ENCODE data around the gene SHISA6. TPM values are rescaled to one million over a fixed set of nuclear protein-coding genes. Genes with fewer than 3 reads are reported as not detected.

The SHISA6 gene
- total RNA-seq, 1 experiment from 2014 or later = 40.0 TPM

DNA sequence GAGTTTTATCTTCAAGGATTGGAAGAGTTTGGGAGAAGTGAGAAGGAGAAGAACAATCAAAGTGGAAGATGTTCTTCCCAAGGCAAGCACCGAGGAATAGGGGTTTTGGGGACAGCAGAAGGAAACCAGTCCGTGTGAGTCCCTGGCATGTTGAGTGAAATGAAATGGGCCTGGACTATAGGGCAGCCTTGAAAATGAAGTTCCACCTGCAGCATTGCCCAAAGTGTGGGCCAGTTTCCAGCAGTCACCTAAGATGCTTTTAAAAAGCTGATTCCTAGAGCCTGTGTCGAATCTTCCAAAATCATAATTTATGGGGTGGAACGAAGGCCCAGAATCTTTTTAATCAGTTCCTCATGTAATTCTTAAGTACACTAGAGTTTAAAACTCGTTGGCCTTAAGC lies 297.4 kb downstream of the SHISA6 start:
- POLR2A ChIA-PET (ENCODE audit: low non-redundant PET) = no interaction called here
- no TSS peak for BruUV-seq (replicated peaks)
- intact Hi-C loops (cut with micrococcal nuclease; ENCODE audit: unreplicated experiment) = no loop called here
- no peak overlapping the region for H3K4me3 ChIP-seq (ENCODE audit: low read depth, low read length, poor library complexity, severe bottlenecking)
- H3K9me3 ChIP-seq (ENCODE audit: low read depth, low read length, poor library complexity, severe bottlenecking) = peaks cover 16% of the 10 kb centered on the region
- no peaks in the 10 kb centered on the region for H3K36me3 ChIP-seq (ENCODE audit: insufficient read depth, low read length, poor library complexity, severe bottlenecking)
- H3K27me3 ChIP-seq (replicated peaks; ENCODE audit: insufficient read depth, low read depth, low read length, poor library complexity) = no peaks in the 10 kb centered on the region
- H3K4me1 ChIP-seq (ENCODE audit: insufficient read depth, low read length, poor library complexity, severe bottlenecking) = peaks cover 18% of the 10 kb centered on the region
- H3K27ac ChIP-seq (ENCODE audit: low read depth, low read length, poor library complexity, severe bottlenecking) = no peak overlapping the region
- TF ChIP-seq CTCF (conservative IDR thresholded peaks at IDR 0.05; ENCODE audit: low read depth, low read length) = no peak
- no peak for TF ChIP-seq EZH2 (IDR thresholded peaks at IDR 0.05; ENCODE audit: borderline replicate concordance, low read depth, low read length, poor library complexity, severe bottlenecking)
- CTCF ChIA-PET = no interaction called here
- DNase-seq (ENCODE audit: low spot score) = no peak

GRCh38 chr17:11539637-11540036 lies 298.6 kb downstream of the SHISA6 start:
- no TSS peak for BruUV-seq (replicated peaks)
- Histone ChIP-seq H3K4me1 (ENCODE audit: insufficient read depth, low read length, poor library complexity, severe bottlenecking) (peaks cover 18% of the 10 kb centered on the region), H3K4me3 (ENCODE audit: low read depth, low read length, poor library complexity, severe bottlenecking) (no peak overlapping the region), H3K9me3 (ENCODE audit: low read depth, low read length, poor library complexity, severe bottlenecking) (peaks cover 16% of the 10 kb centered on the region), H3K27me3 (replicated peaks; ENCODE audit: insufficient read depth, low read depth, low read length, poor library complexity) (no peaks in the 10 kb centered on the region), H3K27ac (ENCODE audit: low read depth, low read length, poor library complexity, severe bottlenecking) (no peak overlapping the region), H3K36me3 (ENCODE audit: insufficient read depth, low read length, poor library complexity, severe bottlenecking) (no peaks in the 10 kb centered on the region)
- CTCF ChIA-PET = interaction anchor here (1.0 kb wide), 1 partner anchor 105 kb away, joined by 3 read pairs; no protein-coding TSS in a partner anchor
- POLR2A ChIA-PET (ENCODE audit: low non-redundant PET) = no interaction called here
- intact Hi-C loops (cut with micrococcal nuclease; ENCODE audit: unreplicated experiment) = no loop called here
- no peak for DNase-seq (ENCODE audit: low spot score)
- TF ChIP-seq EZH2 (IDR thresholded peaks at IDR 0.05; ENCODE audit: borderline replicate concordance, low read depth, low read length, poor library complexity, severe bottlenecking) (no peak), CTCF (conservative IDR thresholded peaks at IDR 0.05; ENCODE audit: low read depth, low read length) (no peak)

DNA sequence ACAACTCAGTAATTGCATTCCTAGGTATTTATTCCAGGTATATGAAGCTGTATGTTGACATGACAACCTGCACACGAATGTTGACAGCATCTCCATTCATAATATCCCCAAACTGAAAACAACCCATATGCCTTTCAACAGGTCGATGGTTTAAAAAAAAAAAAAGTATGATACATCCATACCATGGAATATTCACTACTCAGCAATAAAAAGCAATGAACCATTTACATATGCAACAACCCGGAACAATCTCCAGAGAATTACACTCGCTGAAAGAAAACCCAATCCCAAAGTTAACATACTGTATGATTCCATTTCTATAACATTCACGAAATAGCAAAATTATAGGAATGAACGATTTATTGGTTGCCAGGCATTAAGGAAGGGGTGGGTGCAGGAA lies 304.0 kb downstream of the SHISA6 start:
- peak; percentile 41 for DNase-seq (ENCODE audit: low spot score)
- ChIA-PET CTCF (interaction anchor here (0.7 kb wide), 1 partner anchor 9 kb away, joined by 4 read pairs; no protein-coding TSS in a partner anchor), POLR2A (ENCODE audit: low non-redundant PET) (no interaction called here)
- H3K27me3 ChIP-seq (replicated peaks; ENCODE audit: insufficient read depth, low read depth, low read length, poor library complexity) = no peaks in the 10 kb centered on the region
- no TSS peak for BruUV-seq (replicated peaks)
- H3K36me3 ChIP-seq (ENCODE audit: insufficient read depth, low read length, poor library complexity, severe bottlenecking) = no peaks in the 10 kb centered on the region
- H3K27ac ChIP-seq (ENCODE audit: low read depth, low read length, poor library complexity, severe bottlenecking) = peak overlapping the region; percentile 58
- H3K9me3 ChIP-seq (ENCODE audit: low read depth, low read length, poor library complexity, severe bottlenecking) = peaks cover 16% of the 10 kb centered on the region
- intact Hi-C loops (cut with micrococcal nuclease; ENCODE audit: unreplicated experiment) = no loop called here
- H3K4me3 ChIP-seq (ENCODE audit: low read depth, low read length, poor library complexity, severe bottlenecking) = no peak overlapping the region
- TF ChIP-seq CTCF (conservative IDR thresholded peaks at IDR 0.05; ENCODE audit: low read depth, low read length) (no peak), EZH2 (IDR thresholded peaks at IDR 0.05; ENCODE audit: borderline replicate concordance, low read depth, low read length, poor library complexity, severe bottlenecking) (no peak)
- H3K4me1 ChIP-seq (ENCODE audit: insufficient read depth, low read length, poor library complexity, severe bottlenecking) = peaks cover 33% of the 10 kb centered on the region

Data from A673 (cell line).